Stimulated activated CD4-positive, alpha-beta T cell treated with anti-CD3 and anti-CD28 coated beads, TNF-alpha, amount 100 ng/mL, for 4 hours (primary cell): ENCODE results near the gene SMIM35.
"Not testable (repeated sequence)": the region's sequence is repeated elsewhere in the genome, so short reads cannot be mapped to it uniquely, and the experiment has no call there.

ENCODE experiments used
- DNase-seq, 3 experiments: peaks; one replicate each; pipeline ENCODE4 v3.0.0-alpha.2; 2020; ENCODE audit warnings: low read depth in 3 of 3

The SMIM35 gene

DNA sequence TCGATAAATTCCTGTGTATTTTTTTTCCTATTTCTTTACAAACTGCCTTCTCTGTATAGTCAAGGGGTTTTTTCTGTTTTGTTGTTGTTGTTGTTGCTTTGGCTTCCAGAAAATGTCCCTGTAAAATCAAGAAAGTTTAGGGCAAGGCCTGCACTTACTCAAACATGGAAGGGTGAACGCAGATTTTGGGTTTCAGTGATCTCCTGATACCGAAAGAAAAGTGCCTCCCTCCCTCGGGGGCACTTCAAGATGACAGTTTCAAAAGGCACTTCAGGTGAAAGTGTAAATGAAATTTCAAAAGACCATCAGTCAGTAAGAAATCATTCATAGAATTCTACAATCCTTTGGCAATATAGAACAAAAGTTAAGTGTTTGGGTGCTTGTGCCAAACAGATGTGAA lies 53.3 kb downstream of the SMIM35 start:
- no peak for DNase-seq

DNA sequence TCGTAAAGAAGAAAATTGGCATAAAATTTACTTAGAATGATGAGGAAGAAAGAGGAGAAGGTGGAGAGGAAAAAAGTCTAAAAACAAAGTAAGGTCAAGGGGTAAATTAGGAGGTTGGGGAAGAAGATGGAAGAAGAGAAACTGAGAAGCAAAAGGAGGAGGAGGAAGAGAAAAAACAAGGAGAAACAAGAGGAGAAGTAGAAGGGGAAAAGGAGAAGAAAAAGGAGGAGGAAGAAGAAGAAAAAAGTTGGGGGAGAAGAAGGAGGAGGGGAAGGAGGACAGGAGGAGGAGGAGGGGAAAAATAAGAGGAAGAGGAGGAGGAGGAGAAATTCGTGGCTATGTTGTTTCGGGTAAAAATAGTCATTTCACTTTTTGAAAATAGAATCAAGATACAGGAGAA lies 58.1 kb downstream of the SMIM35 start:
- no peak for DNase-seq

DNA sequence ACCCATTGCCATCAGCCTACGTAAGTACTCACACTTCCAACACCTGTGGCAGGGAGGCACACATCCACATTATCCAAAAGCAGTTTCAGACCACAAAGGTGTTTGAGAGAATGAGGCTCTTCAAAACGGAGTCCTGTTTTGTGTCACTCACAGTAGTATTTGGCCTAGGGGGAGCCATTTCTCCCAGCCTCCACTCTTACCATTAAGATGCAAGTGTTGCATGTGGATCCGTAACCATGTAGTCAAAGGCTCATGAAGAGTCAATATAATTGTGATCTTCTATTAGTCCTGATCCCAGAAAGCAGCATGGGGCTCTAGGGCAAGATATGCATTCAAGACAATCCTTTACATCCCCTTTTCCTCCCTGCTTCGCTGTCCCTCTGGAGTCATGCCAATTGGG lies 59.1 kb downstream of the SMIM35 start:
- no peak for DNase-seq

DNA sequence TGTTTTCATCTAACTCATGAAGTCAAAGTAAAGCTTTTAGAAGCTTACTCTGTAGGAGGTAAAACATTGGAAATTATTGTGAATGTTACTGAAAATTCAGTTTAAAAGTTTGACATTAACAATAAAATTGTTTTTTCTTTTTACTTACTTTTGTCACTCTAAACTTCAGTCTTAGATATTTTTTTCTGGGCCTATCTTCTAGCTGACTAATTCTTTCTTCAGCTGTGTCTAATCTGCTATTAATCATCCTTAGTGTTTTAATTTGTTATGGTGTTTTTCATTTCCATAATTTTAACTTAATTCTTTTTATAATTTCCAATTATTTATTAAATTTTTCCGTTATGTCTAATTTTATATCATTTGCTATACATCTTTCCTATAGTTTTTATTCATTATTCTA lies 65.6 kb downstream of the SMIM35 start:
- no peak for DNase-seq

DNA sequence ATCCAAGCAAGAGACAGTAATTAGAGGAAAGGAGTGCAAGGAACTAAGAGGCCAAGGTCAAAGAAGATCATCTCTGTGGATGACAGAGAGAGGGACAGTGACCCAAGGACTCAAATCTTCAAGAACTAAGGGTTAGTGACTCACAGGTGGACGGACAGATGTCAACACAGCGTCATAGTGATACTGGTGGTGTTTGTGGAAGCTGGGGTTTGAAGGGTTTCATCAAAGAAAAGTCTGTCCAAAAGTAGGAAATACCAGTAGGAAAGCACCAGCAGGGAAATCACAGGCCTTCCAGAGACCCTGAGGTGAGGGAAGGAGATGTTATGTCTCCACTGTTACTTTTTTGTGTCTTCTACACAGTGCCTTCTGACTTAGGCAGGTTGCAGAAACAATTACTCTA lies 68.4 kb downstream of the SMIM35 start:
- no peak for DNase-seq

DNA sequence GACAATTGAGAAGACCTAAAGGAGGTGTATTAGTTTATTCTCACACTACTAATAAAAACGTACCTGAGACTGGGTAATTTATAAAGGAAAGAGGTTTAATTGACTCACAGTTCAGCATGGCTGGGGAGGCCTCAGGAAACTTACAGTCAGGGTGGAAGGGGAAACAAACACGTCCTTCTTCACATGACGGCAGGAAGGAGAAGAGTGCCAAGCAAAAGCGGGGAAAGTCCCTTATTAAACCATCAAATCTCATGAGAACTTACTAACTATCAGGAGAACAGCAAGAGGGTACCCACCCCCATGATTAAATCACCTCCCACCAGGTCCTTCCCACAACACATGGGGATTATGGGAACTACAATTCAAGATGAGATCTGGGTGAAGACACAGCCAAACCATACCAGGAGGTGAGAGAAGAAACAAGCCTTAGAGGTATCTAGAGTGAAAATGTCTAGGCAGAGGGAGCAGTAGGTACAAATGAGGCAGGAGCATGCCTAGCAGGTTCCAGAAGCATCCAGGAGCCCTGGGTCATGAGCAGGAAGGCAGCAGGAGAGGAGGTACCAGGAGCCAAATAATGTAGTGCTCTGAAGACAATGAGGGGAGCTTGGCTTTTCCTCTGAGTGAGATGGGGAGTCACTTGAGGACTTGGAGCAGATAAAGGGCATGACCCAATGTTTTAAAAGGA lies 69.0 kb downstream of the SMIM35 start:
- DNase-seq = no peak

DNA sequence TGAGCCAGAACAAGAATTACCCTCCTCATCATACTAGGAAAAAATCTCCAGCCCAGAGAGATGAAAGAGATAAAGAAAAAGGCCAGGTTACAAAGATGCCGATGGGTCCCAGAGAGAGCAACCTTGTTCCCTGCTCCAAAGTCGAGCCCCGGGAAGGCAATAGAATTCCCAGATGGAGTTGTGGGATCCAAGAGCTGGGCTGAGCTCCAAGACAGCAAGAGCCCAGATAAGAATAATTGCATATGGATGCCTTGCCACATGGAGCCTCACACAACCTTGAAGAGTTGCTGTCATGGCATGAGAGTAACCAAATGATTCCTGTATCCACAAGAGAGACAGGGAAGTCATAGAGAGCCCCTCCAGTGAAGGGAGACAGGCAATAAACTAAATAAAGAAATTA lies 69.7 kb downstream of the SMIM35 start:
- DNase-seq = no peak

DNA sequence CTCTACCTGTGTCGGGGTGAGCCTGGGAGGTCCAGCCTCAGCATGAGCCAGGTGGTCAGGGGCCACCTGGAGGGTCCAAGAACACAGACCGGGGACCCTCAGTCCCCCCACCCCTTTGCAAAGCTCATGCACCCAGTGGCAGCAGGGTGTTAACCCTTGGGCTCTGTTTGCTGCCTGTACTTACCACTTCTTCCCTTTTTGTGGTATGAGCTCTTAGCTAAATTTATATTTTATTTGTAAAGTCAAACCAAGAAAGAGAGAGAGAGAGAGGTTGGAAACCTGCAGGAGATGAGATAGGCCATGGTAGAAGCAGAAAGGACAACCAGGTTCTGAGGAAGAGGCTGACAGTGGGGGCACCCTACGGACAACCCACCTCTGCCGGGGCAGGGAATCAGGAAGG lies 70.7 kb downstream of the SMIM35 start:
- DNase-seq = no peak

DNA sequence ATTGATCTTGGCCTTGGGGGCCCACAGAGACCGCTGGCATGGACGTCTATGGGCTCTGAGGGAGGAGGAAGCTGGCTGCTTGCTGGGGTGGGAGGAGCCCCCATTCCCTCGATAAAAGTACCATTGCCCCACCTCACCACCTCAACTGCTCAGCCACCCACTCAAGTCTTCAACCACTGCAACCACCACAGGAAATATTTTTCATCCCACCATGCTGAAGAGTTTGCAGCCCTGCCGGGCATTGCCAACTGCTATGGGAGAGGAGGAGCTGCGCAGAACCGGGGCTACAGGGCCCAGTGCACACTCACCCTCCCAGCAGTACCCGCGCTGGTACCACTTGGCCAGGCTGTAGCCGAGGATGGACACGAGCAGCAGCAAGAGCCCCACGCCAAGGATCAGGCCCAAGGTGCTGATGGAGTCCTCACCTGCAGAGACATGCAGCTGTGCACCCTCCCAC lies 71.3 kb downstream of the SMIM35 start:
- DNase-seq = no peak

DNA sequence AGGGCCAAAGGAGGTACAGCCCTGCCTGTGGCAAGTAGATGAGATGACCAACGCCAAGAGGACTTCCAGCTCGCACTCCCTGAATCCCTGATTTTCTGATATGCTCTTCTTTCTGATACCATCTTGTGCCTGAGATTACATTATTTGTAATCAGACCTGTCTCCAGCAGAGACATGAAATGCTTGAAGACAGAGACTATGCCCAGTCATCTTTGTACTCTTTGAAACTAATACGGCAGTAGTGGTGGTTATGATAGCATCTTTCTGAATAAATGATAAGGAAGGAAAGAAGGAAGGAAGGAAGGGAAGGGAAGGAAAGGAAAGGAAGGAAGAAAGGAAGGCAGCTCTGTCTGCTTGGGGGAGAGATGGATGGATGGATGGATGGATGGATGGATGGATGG lies 72.7 kb downstream of the SMIM35 start:
- DNase-seq = no peak

DNA sequence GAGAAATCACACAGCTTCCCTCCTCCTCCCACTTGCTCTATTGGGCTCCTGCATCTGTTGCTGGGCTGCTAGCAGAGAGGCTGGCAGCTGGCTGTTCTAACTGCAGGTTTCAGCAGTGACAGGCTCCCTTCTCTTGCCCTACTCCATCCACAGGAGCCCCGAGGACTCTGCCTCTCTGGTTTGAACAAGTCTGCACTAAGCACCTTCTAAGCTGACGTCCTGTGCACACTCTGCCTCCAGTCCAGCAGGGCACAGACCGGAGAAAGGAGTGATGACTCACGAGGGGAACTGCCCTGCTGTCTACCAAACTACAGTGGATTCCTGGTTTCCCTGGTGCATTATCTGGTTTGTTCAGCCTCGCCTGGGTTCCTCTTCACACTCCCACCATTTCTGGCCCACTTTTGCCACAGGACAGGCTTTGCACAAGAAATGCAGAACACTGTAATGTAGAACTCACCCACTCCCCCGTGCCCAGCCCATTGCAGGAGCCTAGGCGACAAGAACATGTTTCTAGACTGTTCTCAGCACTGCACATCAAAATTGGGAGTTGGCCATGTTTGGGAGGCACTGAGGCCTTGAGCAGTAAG lies 74.6 kb downstream of the SMIM35 start:
- no peak for DNase-seq

DNA sequence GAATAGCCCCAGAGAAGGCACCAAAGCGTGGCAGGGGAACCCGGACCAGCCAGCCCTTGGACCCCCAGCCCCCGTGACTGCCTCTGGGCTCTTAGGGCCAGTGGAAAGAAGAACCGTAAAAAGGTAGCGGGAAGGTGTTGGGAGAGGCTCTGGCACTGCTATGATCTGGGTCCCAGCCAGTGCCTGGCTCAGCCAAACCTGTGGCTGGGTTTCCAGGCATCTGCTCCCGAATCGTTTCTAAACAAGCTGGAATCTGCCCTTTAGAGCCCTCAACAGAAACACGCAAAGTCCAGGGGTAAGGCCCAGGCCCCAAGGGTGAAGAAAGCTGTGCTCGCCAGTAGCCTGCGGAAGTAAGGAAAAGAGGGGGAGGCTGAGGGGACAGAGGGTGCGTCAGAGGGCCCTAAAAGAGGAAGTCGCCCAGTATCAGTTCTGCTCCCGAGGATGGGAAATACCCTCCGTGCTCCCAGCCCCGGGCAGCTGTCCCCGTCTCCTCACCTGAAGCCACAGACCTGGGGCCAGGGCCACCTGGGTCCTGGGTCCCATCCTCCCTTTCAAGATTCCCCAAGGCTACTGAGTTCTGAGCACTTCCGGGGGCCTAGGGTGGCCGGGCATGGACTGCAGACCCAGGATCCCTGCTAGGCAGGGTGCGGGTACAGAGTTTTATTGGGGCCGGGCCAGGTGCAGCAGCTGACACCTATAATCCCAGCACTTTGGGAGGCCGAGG lies 75.9 kb downstream of the SMIM35 start:
- DNase-seq = no peak

DNA sequence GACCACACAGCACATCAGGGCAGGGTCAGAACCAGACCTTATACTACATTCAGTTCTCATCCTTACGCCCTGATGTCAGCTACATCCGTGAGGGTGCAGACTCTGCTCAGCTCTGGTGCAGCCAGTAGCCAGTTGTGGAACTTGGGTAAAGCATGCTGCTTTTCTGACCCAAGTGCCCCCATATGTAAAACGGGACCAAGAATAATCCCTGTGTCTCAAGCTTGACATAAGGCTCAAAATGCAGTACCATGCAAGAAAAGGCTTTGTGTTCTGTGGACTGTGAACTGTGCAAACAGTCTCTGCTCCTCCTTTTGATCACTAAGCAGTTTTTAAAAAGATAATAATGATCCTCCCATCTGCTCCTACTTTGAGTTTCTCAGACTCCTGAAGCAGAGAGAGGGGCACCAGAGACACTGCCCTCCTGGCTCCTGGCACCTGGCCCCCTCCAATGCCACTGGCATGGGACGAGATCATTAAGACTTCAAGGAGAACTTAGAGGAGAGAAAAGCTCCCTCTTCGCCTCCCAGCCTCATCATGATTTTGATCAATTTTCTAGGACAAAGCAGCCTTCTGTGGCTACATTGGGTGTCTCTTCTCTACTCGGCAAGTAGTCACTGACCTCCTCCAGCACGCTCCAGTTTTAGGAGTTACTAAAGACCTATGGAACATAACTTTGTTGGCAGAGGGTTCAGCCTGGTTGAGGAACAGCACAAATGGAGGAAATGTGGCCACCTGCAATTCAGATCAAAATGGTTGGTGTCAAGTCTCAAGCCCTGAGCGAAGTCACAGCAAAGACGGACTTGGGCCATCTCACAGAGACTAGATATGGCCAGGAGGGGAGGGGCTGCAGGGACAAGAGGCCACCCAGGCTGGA lies 76.7 kb downstream of the SMIM35 start:
- no peak for DNase-seq

DNA sequence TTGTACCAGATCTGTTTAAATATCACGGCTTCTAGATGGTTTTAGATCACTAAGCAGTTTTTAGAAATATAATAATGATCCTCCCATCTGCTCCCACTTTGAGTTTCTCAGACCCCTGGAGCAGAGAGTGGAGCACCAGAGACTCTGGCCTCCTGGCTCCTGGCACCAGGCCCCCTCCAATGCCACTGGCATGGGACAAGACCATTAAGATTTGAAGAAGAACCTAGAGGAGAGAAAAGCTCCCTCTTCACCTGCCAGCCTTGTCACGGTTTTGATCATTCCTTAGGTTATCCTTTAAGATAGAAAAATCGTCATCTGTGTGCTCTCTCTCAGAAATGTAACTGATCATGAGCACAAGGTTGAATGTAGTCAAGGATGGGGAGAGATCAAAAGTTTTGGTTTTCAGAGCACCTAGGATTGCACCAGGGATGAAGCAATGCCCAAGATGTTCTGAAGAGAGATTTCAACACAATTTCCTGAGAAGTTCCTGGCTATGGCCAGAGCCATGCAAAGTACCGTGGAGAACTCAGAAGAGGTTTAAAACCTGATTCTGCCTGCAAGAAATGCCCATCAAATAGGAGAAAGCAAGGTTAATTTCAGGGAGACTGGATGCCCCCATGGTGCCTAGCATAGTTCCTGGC lies 78.4 kb downstream of the SMIM35 start:
- no peak for DNase-seq

DNA sequence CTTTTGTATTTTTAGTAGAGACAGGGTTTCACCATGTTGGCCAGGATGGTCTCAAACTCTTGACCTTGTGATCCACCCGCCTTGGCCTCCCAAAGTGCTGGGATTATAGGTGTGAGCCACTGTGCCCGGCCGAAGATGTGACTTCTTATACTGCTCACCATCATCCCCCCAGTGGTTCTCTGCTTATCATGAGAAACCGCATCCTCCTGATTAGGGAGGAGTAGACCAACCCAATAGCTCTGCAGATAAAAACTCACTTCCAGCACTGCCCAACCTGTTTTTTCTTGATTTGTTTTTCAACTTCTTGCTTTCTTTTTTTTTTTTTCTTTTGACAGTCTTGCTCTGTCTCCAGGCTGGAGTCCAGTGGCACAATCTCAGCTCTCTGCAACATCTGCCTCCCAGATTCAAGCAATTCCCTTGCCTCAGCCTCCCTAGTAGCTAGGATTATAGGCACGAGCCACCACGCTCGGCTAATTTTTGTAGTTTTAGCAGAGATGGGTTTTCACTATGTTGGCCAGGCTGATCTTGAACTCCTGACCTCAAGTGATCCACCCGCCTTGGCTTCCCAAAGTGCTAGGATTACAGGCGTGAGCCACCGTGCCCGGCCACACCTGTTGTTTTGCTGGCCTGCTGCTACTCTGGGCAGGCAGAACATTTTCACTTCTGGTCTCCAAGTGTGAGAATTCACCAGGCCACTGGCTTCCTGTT lies 79.0 kb downstream of the SMIM35 start:
- not testable (repeated sequence) for DNase-seq

DNA sequence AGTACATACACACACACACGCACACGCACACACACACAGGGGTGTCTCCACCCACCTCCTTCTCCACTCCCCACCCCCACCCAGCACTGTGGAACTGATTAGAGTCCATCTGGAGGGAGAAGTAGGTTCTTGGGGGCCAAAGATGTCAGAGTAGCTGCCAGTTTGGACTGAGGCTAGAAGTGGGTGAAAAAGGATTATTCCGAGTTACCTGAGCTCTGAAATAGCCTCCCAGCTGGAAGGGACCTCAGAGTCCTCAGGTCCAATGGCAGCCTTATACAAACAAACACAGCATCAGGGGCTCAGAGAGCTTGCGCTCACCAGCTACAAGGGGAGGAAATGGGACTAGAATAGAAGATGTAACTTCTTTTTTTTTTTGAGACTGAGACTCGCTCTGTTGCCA lies 79.7 kb downstream of the SMIM35 start:
- no peak for DNase-seq

DNA sequence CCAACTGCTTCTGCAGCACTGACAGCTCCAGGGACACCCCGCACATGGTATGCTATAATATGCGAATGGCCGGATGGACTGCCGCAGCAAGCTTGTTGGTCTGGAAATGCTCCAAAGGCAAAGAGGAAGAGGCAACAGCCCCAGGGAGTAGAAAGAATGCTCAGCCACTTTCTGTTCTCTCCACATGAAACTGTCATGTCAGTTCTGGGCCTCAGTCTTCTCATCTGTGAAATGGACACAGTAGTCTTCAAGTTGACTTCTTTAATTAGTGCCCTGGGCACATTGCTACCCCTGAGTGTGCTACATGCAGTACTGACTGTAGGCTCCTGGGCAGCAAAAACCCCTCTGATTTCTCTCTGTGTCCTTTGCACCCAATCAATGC lies 80.6 kb downstream of the SMIM35 start:
- DNase-seq = no peak

DNA sequence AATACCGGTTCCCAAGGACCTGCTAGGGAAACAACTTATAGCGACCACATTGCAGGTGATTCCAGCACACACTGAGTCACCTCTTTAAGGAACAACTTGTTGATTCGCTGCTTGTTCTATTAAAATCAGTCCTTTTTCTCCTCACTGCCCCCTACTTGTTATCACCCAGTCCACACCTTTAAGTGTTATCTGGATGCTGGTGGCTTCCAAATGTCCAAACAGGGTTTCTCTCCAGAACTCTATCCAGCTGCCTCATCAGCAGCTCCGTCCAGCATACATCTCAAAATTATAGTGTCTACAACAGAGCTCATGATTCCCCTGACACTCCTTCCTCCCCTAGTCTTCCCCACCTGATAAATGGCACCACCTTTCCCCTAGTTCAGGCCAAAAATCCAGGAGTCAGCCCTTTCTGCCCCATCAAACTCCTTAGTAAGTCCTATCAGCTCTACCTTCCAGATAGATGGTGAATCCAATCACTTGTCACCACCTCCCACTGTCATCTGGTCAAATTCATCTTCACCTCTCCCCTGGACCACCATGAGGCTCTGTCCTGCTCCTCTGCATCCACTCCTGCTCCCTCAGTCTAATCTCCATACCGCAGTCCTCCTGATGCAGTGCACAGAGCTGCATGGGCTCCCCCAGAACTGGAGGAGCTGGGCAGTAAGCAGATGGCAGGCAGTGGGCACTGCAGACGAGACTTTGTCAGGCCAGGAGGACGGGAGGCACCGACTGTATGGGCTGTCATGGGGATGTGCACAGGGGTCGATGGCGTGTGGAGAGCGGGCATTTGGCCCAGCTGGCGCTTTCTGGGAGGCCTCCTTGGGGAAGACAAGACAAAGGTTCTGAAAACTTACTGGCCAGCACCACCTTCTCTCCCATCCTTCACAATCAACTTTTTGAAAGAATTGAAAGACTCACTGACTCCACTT lies 81.3 kb downstream of the SMIM35 start:
- DNase-seq = no peak

DNA sequence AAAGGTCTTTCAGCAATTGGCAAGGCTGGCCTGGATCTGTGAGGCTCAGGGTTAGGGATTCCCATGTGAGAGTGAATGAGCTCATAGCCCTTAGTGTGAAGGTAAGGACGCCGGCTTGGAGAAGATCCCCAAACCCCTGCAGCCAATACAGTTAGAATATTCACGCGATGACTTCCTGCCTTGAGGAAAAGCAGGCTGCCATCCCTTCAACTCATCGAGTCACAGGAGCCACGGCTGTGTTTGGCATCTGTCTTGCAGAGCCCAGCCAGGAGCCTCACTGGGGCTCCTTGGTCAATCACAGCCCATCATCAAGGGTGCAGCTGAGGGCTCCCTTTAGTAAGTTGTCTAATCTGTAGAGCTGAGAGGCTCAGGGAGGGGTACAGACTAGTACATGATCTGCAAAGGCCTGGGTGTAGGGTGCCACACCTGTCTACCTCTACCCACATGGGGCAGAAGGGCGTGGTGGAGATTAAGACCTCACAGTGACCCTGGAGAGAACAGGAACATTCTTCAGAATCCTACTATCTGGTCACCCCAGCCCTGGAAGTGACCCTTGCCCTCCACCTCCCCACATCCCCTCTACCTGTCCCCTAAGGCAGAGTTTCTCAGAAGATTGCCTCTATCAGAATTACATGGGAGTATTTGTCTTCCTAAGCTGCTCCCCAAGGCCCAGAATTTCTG lies 82.1 kb downstream of the SMIM35 start:
- DNase-seq = no peak
